GM21423 (cell line): ENCODE measurements around the gene ZSCAN5C.

Experiments
- ATAC-seq: cut with Tn5 transposase; IDR thresholded peaks from one replicate; pipeline ENCODE4 v1.9.1; 2021; ENCODE audit warnings: mild to moderate bottlenecking, moderate library complexity; ENCODE audit not compliant: unreplicated experiment

ZSCAN5C gene

GRCh38 chr19:56258272-56258671 is 56.2 kb downstream of the ZSCAN5C start:
- ATAC-seq: no peak
